Measurements from ENCODE around the gene OR7G1.

The OR7G1 gene

GRCh38 chr19:9132422-9132821 lies 16.9 kb upstream of the OR7G1 start:
- no peak overlapping the region for H3K27ac ChIP-seq
- TF ChIP-seq CTCF (IDR thresholded peaks at IDR 0.05): no peak
- no peak for TF ChIP-seq ZFX (IDR thresholded peaks at IDR 0.05; ENCODE audit: borderline replicate concordance)

- TF ChIP-seq CTCF (IDR thresholded peaks at IDR 0.05) (no peak), ZFX (IDR thresholded peaks at IDR 0.05; ENCODE audit: borderline replicate concordance) (no peak)
- H3K27ac ChIP-seq: no peak overlapping the region
These were observed 15.4 kb upstream of the OR7G1 start for GRCh38 chr19:9130965-9131364.

- H3K27ac ChIP-seq: no peak overlapping the region
- TF ChIP-seq ZFX (IDR thresholded peaks at IDR 0.05; ENCODE audit: borderline replicate concordance) (no peak), CTCF (IDR thresholded peaks at IDR 0.05) (no peak)
These were observed 12.6 kb upstream of the OR7G1 start for GRCh38 chr19:9128171-9128570.

GRCh38 chr19:9126900-9127405 lies 11.4 kb upstream of the OR7G1 start, which contains the start of gene OR7G3:
Gene OR7G3, minus strand, starts transcription at chr19:9126950. Its CDS starts 0 bp downstream, at chr19:9126950.
- no peak within 1 kb of the TSS for H3K27ac ChIP-seq
- TF ChIP-seq ZFX (IDR thresholded peaks at IDR 0.05; ENCODE audit: borderline replicate concordance) (no peak), CTCF (IDR thresholded peaks at IDR 0.05) (no peak)

- H3K27ac ChIP-seq: no peak overlapping the region
- no peak for TF ChIP-seq ZFX (IDR thresholded peaks at IDR 0.05; ENCODE audit: borderline replicate concordance)
- no peak for TF ChIP-seq CTCF (IDR thresholded peaks at IDR 0.05)
These were observed 984 bp upstream of the OR7G1 start for GRCh38 chr19:9116547-9116946.

GRCh38 chr19:9109959-9110358 lies 5.6 kb downstream of the OR7G1 start:
- TF ChIP-seq CTCF (IDR thresholded peaks at IDR 0.05) (no peak), ZFX (IDR thresholded peaks at IDR 0.05; ENCODE audit: borderline replicate concordance) (no peak)
- H3K27ac ChIP-seq: no peak overlapping the region

GRCh38 chr19:9107375-9107774 lies 8.2 kb downstream of the OR7G1 start, which contains the start of gene OR7G2:
Gene OR7G2, minus strand, starts transcription at chr19:9107475. Its CDS starts 4,232 bp downstream, at chr19:9103243.
- TF ChIP-seq ZFX (IDR thresholded peaks at IDR 0.05; ENCODE audit: borderline replicate concordance) (no peak), CTCF (IDR thresholded peaks at IDR 0.05) (no peak)
- H3K27ac ChIP-seq: no peak within 1 kb of the TSS

Measured in 22Rv1 (cell line).